ENCODE data around the gene SERINC3. TPM values are rescaled to one million over a fixed set of nuclear protein-coding genes. Genes with fewer than 3 reads are reported as not detected.

SERINC3 gene
- total and polyA plus RNA-seq, 10 of the 15 experiments (the other 5 are each of a cell fraction or from before 2014, with no cell fraction given), result 24.5 to 96.8 (median 38.8) TPM

DNA sequence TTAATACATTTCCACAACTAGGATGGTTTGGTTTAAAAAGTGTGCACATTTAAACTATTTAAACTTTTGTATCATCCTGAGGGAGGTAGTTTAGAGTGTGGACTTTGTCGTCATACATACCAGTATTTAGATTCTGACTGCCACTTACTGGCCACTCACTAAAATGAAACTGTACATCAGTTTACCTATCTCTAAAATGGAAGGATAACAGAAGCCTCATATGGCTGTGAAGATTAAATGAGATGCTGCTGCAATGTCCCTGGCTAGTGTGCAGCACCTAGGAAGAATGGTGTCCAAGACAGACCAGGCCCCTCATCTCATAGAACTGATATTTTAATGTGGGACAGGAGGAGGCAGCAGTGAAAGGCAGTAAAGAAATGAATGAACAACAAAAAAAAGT, 48.5 kb upstream of the SERINC3 start:
- H3K4me2 ChIP-seq (ENCODE audit: control insufficient read depth, insufficient read depth), result no peak overlapping the region
- no peaks in the 10 kb centered on the region for H3K4me1 ChIP-seq (ENCODE audit: control insufficient read depth, insufficient read depth, low read length)
- H3K9me3 ChIP-seq (replicated peaks; ENCODE audit: control insufficient read depth, insufficient read depth, low read length), result no peaks in the 10 kb centered on the region
- CTCF ChIA-PET, result interaction anchor here (1.5 kb wide), 1 partner anchor 34 kb away, joined by 4 read pairs; no protein-coding TSS in a partner anchor
- no peaks in the 10 kb centered on the region for H3K79me2 ChIP-seq (ENCODE audit: control insufficient read depth, insufficient read depth, low read length)
- no peaks in the 10 kb centered on the region for H3K36me3 ChIP-seq (ENCODE audit: control insufficient read depth in 2 of 2, insufficient read depth in 2 of 2, low read length in 1 of 2)
- no peak overlapping the region for H3K27ac ChIP-seq (ENCODE audit: control insufficient read depth, insufficient read depth)
- H2AFZ ChIP-seq (ENCODE audit: control insufficient read depth, low read depth, low read length), result no peak overlapping the region
- SMC1A ChIA-PET (ENCODE audit: uncharacterized antibody, unreplicated experiment), result no interaction called here
- RAD21 ChIA-PET (ENCODE audit: unreplicated experiment), result no interaction called here
- FAIRE-seq, result no peak
- no peak overlapping the region for H3K4me3 ChIP-seq
- 95% methylated on average over 1 of the region's 1 CpG for WGBS (ENCODE audit: insufficient coverage, insufficient replicate concordance, low lambda C conversion rate, missing lambda C conversion rate)
- no peak for DNase-seq (ENCODE audit: low read depth, low spot score)
- no peak for TF ChIP-seq PAX5 (IDR thresholded peaks at IDR 0.05; ENCODE audit: borderline replicate concordance, low read depth, low read length)
- no peak for TF ChIP-seq RAD51 (IDR thresholded peaks at IDR 0.05)
- TF ChIP-seq CEBPB (IDR thresholded peaks at IDR 0.05; ENCODE audit: borderline replicate concordance in 1 of 2, low read depth in 2 of 2, low read length in 2 of 2), result no peak
- TF ChIP-seq GATAD2B (conservative IDR thresholded peaks at IDR 0.05; ENCODE audit: low read depth), result no peak
- TF ChIP-seq, protein P1, sequence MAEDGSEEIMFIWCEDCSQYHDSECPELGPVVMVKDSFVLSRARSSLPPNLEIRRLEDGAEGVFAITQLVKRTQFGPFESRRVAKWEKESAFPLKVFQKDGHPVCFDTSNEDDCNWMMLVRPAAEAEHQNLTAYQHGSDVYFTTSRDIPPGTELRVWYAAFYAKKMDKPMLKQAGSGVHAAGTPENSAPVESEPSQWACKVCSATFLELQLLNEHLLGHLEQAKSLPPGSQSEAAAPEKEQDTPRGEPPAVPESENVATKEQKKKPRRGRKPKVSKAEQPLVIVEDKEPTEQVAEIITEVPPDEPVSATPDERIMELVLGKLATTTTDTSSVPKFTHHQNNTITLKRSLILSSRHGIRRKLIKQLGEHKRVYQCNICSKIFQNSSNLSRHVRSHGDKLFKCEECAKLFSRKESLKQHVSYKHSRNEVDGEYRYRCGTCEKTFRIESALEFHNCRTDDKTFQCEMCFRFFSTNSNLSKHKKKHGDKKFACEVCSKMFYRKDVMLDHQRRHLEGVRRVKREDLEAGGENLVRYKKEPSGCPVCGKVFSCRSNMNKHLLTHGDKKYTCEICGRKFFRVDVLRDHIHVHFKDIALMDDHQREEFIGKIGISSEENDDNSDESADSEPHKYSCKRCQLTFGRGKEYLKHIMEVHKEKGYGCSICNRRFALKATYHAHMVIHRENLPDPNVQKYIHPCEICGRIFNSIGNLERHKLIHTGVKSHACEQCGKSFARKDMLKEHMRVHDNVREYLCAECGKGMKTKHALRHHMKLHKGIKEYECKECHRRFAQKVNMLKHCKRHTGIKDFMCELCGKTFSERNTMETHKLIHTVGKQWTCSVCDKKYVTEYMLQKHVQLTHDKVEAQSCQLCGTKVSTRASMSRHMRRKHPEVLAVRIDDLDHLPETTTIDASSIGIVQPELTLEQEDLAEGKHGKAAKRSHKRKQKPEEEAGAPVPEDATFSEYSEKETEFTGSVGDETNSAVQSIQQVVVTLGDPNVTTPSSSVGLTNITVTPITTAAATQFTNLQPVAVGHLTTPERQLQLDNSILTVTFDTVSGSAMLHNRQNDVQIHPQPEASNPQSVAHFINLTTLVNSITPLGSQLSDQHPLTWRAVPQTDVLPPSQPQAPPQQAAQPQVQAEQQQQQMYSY (CRISPR knock-in tag; IDR thresholded peaks at IDR 0.05), result no peak
- no peak for TF ChIP-seq NFYB (IDR thresholded peaks at IDR 0.05; ENCODE audit: insufficient read depth, low read depth, low read length)
- no peak for TF ChIP-seq ZNF622 (IDR thresholded peaks at IDR 0.05)
- no peak for TF ChIP-seq KLF5 (IDR thresholded peaks at IDR 0.05; ENCODE audit: partially characterized antibody)
- TF ChIP-seq, protein P2, sequence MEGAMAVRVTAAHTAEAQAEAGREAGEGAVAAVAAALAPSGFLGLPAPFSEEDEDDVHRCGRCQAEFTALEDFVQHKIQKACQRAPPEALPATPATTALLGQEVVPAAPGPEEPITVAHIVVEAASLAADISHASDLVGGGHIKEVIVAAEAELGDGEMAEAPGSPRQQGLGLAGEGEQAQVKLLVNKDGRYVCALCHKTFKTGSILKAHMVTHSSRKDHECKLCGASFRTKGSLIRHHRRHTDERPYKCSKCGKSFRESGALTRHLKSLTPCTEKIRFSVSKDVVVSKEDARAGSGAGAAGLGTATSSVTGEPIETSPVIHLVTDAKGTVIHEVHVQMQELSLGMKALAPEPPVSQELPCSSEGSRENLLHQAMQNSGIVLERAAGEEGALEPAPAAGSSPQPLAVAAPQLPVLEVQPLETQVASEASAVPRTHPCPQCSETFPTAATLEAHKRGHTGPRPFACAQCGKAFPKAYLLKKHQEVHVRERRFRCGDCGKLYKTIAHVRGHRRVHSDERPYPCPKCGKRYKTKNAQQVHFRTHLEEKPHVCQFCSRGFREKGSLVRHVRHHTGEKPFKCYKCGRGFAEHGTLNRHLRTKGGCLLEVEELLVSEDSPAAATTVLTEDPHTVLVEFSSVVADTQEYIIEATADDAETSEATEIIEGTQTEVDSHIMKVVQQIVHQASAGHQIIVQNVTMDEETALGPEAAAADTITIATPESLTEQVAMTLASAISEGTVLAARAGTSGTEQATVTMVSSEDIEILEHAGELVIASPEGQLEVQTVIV (IDR thresholded peaks at IDR 0.05; ENCODE audit: borderline replicate concordance, partially characterized antibody), result no peak
- POLR2A ChIA-PET, result no interaction called here
- in situ Hi-C loops (cut with MboI), result no loop called here
- no peaks in the 10 kb centered on the region for H4K20me1 ChIP-seq (ENCODE audit: control insufficient read depth, insufficient read depth)
- no peaks in the 10 kb centered on the region for H3K27me3 ChIP-seq (replicated peaks in 1 of 2; ENCODE audit: control insufficient read depth in 2 of 2, insufficient read depth in 2 of 2, low read length in 1 of 2)
- BruUV-seq (replicated peaks), result no TSS peak
- ATAC-seq, result no peak
- no peak overlapping the region for H3K9ac ChIP-seq (ENCODE audit: control insufficient read depth, insufficient read depth, low read length)
- intact Hi-C loops (cut with micrococcal nuclease; ENCODE audit: unreplicated experiment), result no loop called here
